HEK293 (cell line): ENCODE data around the gene SLC66A2.

Experiments used
- CTCF ChIA-PET: fragments of 350-600 bp; formaldehyde crosslinking; extraction: SDS; loops from one replicate; lab custom pipeline; 2021; ENCODE audit warnings: antibody characterized with exemption; lab: Yijun Ruan, JAX
- POLR2A ChIA-PET: fragments of 300-600 bp; formaldehyde crosslinking; extraction: SDS; loops from one replicate; lab custom pipeline; 2020; ENCODE audit warnings: antibody characterized with exemption, inconsistent platforms; lab: Yijun Ruan, JAX
- H3K27ac ChIP-seq: fragments of 200-500 bp; sonication (Bioruptor generic); 2 replicates; pipeline ENCODE4 v1.5.1; 2014; ENCODE audit warnings: low read depth, low read length, control low read depth, inconsistent platforms; ENCODE audit errors: extremely low read depth
- H3K36me3 ChIP-seq, 2 experiments: fragments of 200-500 bp in 1 of 2; sonication (Bioruptor generic) in 1 of 2; 1 replicate in 1 of 2; 2 replicates in 1 of 2; pipeline ENCODE4 v1.5.1; 2014 to 2017; ENCODE audit warnings: inconsistent platforms in 2 of 2, low read length in 2 of 2; ENCODE audit not compliant: control insufficient read depth in 2 of 2, insufficient read depth in 1 of 2
- H3K4me1 ChIP-seq: fragments of 200-500 bp; sonication (Bioruptor generic); 2 replicates; pipeline ENCODE4 v1.5.1; 2014; ENCODE audit warnings: mild to moderate bottlenecking, low read length, inconsistent platforms; ENCODE audit not compliant: control insufficient read depth, insufficient read depth
- H3K4me3 ChIP-seq: 2 replicates; pipeline ENCODE4 v1.5.1; 2011; ENCODE audit warnings: low read depth, mild to moderate bottlenecking, control low read depth, low read length, moderate library complexity
- H3K9me3 ChIP-seq: fragments of 200-500 bp; sonication (Bioruptor generic); 2 replicates; pipeline ENCODE4 v1.5.1; 2014; ENCODE audit warnings: low read depth, low read length, inconsistent platforms; ENCODE audit not compliant: control insufficient read depth, insufficient read depth
- GLI2 ChIP-seq: fragments of 450-650 bp; formaldehyde crosslinking; IDR thresholded peaks from 2 replicates; pipeline ENCODE4; 2017; ENCODE audit warnings: missing biosample characterization, missing genetic modification characterization, low read depth, borderline replicate concordance
- KLF1 ChIP-seq: fragments of 450-650 bp; formaldehyde crosslinking; IDR thresholded peaks from 2 replicates; pipeline ENCODE4 v1.5.1; 2016; ENCODE audit warnings: missing biosample characterization, missing genetic modification characterization
- SETDB1 ChIP-seq: IDR thresholded peaks from one replicate; pipeline ENCODE4 v1.6.1; 2017; ENCODE audit warnings: mild to moderate bottlenecking, low read length, moderate library complexity, mixed read lengths; ENCODE audit not compliant: insufficient read length
- ZBTB44 ChIP-seq: fragments of 450-650 bp; IDR thresholded peaks from 2 replicates; pipeline ENCODE4 v1.5.1; 2018; ENCODE audit warnings: missing biosample characterization, mild to moderate bottlenecking, missing genetic modification characterization
- ZNF133 ChIP-seq: fragments of 450-650 bp; formaldehyde crosslinking; IDR thresholded peaks from 2 replicates; pipeline ENCODE4 v1.5.1; 2016; ENCODE audit warnings: missing biosample characterization, missing genetic modification characterization
- ZNF138 ChIP-seq: fragments of 450-650 bp; formaldehyde crosslinking; IDR thresholded peaks from 2 replicates; pipeline ENCODE4 v1.5.1; 2016; ENCODE audit warnings: missing biosample characterization, missing genetic modification characterization, borderline replicate concordance
- ZNF600 ChIP-seq: fragments of 450-650 bp; formaldehyde crosslinking; IDR thresholded peaks from 2 replicates; pipeline ENCODE4 v1.5.1; 2016; ENCODE audit warnings: missing biosample characterization, missing genetic modification characterization
- ZNF624 ChIP-seq: fragments of 450-650 bp; formaldehyde crosslinking; IDR thresholded peaks from 2 replicates; pipeline ENCODE4 v1.5.1; 2017; ENCODE audit warnings: missing biosample characterization, missing genetic modification characterization
- ZNF629 ChIP-seq: fragments of 450-650 bp; formaldehyde crosslinking; IDR thresholded peaks from 2 replicates; pipeline ENCODE4 v1.5.1; 2017; ENCODE audit warnings: missing biosample characterization, missing genetic modification characterization
- ZNF830 ChIP-seq: fragments of 450-650 bp; IDR thresholded peaks from 2 replicates; pipeline ENCODE4 v1.5.0; 2018; ENCODE audit warnings: missing biosample characterization, missing genetic modification characterization, low read depth, mild to moderate bottlenecking, moderate library complexity
- TF ChIP-seq, protein P1 (sequence below): fragments of 450-650 bp; formaldehyde crosslinking; IDR thresholded peaks from 2 replicates; pipeline ENCODE4 v1.5.1; 2016; ENCODE audit warnings: missing biosample characterization, missing genetic modification characterization
- TF ChIP-seq, protein P2 (sequence below): fragments of 450-650 bp; formaldehyde crosslinking; IDR thresholded peaks from 2 replicates; pipeline ENCODE4 v1.5.1; 2016; ENCODE audit warnings: missing biosample characterization, missing genetic modification characterization, borderline replicate concordance

The SLC66A2 gene

DNA sequence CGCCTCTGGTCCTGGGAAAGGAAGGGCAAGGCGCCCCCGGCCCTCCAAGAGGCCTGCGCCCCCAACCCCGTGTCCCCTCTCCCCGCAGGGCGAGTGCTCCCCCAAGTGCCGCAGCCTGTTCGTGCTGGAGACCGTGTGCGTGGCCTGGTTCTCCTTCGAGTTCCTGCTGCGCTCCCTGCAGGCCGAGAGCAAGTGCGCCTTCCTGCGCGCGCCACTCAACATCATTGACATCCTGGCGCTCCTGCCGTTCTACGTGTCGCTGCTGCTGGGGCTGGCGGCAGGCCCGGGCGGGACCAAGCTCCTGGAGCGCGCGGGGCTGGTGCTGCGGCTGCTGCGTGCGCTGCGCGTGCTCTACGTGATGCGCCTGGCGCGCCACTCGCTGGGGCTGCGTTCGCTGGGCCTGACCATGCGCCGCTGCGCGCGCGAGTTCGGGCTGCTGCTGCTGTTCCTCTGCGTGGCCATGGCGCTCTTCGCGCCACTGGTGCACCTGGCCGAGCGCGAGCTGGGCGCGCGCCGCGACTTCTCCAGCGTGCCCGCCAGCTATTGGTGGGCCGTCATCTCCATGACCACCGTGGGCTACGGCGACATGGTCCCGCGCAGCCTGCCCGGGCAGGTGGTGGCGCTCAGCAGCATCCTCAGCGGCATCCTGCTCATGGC lies 52.4 kb downstream of the SLC66A2 start:
- Histone ChIP-seq H3K4me1 (no peaks in the 10 kb centered on the region), H3K4me3 (no peak overlapping the region), H3K9me3 (peaks cover 6% of the 10 kb centered on the region; the same call in 1 of the 2 replicates), H3K27ac (no peak overlapping the region), H3K36me3 (peaks cover 0 to 7% of the 10 kb centered on the region in 2 experiments; a peak in 1 of 3 replicates)
- ChIA-PET POLR2A (no interaction called here), CTCF (interaction anchor here (0.7 kb wide), 1 partner anchor 35 kb away, joined by 3 read pairs; no protein-coding TSS in a partner anchor)
- no peak for TF ChIP-seq ZNF624 (tag by site-specific recombination)
- TF ChIP-seq, protein P1, sequence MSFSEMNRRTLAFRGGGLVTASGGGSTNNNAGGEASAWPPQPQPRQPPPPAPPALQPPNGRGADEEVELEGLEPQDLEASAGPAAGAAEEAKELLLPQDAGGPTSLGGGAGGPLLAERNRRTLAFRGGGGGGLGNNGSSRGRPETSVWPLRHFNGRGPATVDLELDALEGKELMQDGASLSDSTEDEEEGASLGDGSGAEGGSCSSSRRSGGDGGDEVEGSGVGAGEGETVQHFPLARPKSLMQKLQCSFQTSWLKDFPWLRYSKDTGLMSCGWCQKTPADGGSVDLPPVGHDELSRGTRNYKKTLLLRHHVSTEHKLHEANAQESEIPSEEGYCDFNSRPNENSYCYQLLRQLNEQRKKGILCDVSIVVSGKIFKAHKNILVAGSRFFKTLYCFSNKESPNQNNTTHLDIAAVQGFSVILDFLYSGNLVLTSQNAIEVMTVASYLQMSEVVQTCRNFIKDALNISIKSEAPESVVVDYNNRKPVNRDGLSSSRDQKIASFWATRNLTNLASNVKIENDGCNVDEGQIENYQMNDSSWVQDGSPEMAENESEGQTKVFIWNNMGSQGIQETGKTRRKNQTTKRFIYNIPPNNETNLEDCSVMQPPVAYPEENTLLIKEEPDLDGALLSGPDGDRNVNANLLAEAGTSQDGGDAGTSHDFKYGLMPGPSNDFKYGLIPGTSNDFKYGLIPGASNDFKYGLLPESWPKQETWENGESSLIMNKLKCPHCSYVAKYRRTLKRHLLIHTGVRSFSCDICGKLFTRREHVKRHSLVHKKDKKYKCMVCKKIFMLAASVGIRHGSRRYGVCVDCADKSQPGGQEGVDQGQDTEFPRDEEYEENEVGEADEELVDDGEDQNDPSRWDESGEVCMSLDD (tag by site-specific recombination) = no peak
- no peak for TF ChIP-seq ZNF600 (tag by site-specific recombination)
- no peak for TF ChIP-seq ZNF138
- TF ChIP-seq ZNF830 = no peak

GRCh38 chr18:79897940-79898625 lies 53.4 kb downstream of the SLC66A2 start:
- ChIA-PET CTCF (interaction anchor here (0.5 to 0.7 kb wide), 2 partner anchors 26 to 36 kb away, joined by 3 read pairs; no protein-coding TSS in a partner anchor), POLR2A (no interaction called here)
- no peak for TF ChIP-seq ZNF629 (tag by site-specific recombination)
- no peak for TF ChIP-seq ZBTB44 (tag by site-specific recombination)
- TF ChIP-seq ZNF133 (tag by site-specific recombination) = no peak
- no peaks in the 10 kb centered on the region for H3K4me1 ChIP-seq
- no peak overlapping the region for H3K4me3 ChIP-seq
- peaks cover 6% of the 10 kb centered on the region; the same call in 1 of the 2 replicates for H3K9me3 ChIP-seq
- H3K36me3 ChIP-seq = peaks cover 0 to 3% of the 10 kb centered on the region in 2 experiments; a peak in 1 of 3 replicates
- H3K27ac ChIP-seq = no peak overlapping the region

DNA sequence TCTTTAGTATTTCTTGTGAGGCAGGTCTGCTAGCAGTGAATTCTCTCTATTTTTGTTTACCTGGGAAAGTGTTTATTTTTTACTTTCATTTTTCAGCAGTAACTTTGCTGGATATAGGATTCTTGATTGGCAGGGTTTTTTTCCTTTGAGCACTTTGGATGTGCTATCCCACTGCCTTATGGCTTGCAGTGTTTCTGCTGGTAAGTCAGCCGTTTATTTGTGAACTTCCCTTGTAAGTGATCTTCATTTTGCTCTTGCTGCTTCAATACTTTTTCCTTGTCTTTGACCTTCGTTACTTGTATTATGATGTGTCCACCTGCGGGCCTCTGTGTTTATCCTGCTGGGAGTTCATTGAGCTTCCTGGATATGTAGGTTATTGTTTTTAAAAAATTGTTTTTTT lies 54.7 kb downstream of the SLC66A2 start:
- H3K9me3 ChIP-seq = peaks cover 7% of the 10 kb centered on the region
- CTCF ChIA-PET = interaction anchor here (0.7 kb wide), 1 partner anchor 1379 kb away, joined by 5 read pairs; no protein-coding TSS in a partner anchor
- no peaks in the 10 kb centered on the region for H3K36me3 ChIP-seq
- H3K4me1 ChIP-seq = no peaks in the 10 kb centered on the region
- TF ChIP-seq GLI2 (no peak), KLF1 (tag by site-specific recombination) (no peak), SETDB1 (peak; percentile 93)
- TF ChIP-seq, protein P2, sequence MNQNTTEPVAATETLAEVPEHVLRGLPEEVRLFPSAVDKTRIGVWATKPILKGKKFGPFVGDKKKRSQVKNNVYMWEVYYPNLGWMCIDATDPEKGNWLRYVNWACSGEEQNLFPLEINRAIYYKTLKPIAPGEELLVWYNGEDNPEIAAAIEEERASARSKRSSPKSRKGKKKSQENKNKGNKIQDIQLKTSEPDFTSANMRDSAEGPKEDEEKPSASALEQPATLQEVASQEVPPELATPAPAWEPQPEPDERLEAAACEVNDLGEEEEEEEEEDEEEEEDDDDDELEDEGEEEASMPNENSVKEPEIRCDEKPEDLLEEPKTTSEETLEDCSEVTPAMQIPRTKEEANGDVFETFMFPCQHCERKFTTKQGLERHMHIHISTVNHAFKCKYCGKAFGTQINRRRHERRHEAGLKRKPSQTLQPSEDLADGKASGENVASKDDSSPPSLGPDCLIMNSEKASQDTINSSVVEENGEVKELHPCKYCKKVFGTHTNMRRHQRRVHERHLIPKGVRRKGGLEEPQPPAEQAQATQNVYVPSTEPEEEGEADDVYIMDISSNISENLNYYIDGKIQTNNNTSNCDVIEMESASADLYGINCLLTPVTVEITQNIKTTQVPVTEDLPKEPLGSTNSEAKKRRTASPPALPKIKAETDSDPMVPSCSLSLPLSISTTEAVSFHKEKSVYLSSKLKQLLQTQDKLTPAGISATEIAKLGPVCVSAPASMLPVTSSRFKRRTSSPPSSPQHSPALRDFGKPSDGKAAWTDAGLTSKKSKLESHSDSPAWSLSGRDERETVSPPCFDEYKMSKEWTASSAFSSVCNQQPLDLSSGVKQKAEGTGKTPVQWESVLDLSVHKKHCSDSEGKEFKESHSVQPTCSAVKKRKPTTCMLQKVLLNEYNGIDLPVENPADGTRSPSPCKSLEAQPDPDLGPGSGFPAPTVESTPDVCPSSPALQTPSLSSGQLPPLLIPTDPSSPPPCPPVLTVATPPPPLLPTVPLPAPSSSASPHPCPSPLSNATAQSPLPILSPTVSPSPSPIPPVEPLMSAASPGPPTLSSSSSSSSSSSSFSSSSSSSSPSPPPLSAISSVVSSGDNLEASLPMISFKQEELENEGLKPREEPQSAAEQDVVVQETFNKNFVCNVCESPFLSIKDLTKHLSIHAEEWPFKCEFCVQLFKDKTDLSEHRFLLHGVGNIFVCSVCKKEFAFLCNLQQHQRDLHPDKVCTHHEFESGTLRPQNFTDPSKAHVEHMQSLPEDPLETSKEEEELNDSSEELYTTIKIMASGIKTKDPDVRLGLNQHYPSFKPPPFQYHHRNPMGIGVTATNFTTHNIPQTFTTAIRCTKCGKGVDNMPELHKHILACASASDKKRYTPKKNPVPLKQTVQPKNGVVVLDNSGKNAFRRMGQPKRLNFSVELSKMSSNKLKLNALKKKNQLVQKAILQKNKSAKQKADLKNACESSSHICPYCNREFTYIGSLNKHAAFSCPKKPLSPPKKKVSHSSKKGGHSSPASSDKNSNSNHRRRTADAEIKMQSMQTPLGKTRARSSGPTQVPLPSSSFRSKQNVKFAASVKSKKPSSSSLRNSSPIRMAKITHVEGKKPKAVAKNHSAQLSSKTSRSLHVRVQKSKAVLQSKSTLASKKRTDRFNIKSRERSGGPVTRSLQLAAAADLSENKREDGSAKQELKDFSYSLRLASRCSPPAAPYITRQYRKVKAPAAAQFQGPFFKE = no peak
- TF ChIP-seq, all 188 proteins: peak for 1
- Histone ChIP-seq H3K4me3 (no peak overlapping the region), H3K27ac (no peak overlapping the region)
- POLR2A ChIA-PET = no interaction called here
